Colonic mucosa (tissue), 4 donors: ENCODE measurements around the gene SAMD4A. TPM values are rescaled to one million over a fixed set of nuclear protein-coding genes. Genes with fewer than 3 reads are reported as not detected.
A peak's percentile ranks its signal among the peaks of the same experiment; 100 is the strongest.

ENCODE experiments used
- DNase-seq: peaks from one replicate; pipeline ENCODE4 v3.0.0-alpha.2; 2020
- H3K27ac ChIP-seq: fragments of 200-600 bp; one replicate; pipeline ENCODE4 v1.8.0; 2021
- H3K27me3 ChIP-seq: fragments of 200-600 bp; one replicate; pipeline ENCODE4 v1.8.0; 2021
- H3K36me3 ChIP-seq: fragments of 200-600 bp; one replicate; pipeline ENCODE4 v1.8.0; 2021
- H3K4me1 ChIP-seq: fragments of 200-600 bp; one replicate; pipeline ENCODE4 v1.8.0; 2021; ENCODE audit warnings: mild to moderate bottlenecking
- H3K4me3 ChIP-seq: fragments of 200-600 bp; one replicate; pipeline ENCODE4 v1.8.0; 2021
- H3K9ac ChIP-seq, 2 donors: one replicate each; pipeline ENCODE4 v1.7.0; 2013; ENCODE audit warnings: control low read depth in 2 of 2, low read depth in 2 of 2, low read length in 2 of 2
- H3K9me3 ChIP-seq: fragments of 200-600 bp; one replicate; pipeline ENCODE4 v1.8.0; 2021
- intact Hi-C: fragments of 100-400 bp; cut with DNase I; formaldehyde crosslinking; loops from one replicate; pipeline ENCODE4 v1.14.1; 2022
- total RNA-seq, 2 donors: library from RNA; stranded (reverse); fragmentation: NEBNext Ultra II Directional in 1 of 2; extraction: Animal tissue kit (Norgen Biotek cat#: 25700) in 1 of 2; gene quantifications; one replicate each; pipeline ENCODE4 v1.2.1, GENCODE V29; 2021
- TF ChIP-seq, protein P1 (sequence below): fragments of 200-600 bp; IDR thresholded peaks from one replicate; pipeline ENCODE4 v1.8.0; 2022; ENCODE audit warnings: antibody characterized with exemption, mild to moderate bottlenecking
- donor health status: healthy.
- donor health status: DM: no; HTN: no; CAD: no.
- donor health status: DM: no; HTN: no; CAD: no.

SAMD4A gene
- total RNA-seq, 2 donors from 2014 or later: 5.6 to 31.3 TPM

DNA sequence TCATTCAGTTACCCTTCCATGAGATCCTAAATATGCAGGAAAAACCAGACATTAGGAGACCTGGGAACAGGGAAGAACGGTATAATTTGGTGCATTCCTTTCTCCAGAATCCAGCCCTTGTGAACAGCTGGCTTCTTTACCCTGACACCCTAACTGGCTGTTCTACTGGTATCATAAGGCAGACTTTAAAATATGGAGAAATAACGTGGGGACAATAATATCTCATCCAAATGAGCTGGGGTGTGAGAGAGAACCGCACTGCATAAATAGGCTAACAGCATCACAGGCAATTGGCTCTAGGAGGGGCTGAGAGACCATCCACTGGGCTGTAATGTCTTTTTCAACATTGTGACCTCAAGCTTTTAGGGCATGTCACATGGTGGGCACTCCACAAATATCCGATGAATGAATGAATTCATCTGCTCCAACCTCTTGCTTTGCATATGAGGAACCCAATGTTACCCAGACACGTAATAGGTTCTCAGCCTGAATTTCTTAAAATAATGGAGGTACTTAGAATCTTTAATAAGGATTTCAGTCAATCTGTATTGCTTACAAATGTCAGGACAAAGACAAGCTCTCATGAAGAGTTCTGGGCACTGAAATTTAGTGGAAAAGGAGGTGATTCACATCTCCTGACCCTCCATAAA lies 157.9 kb downstream of the SAMD4A start:
- no peak for DNase-seq
- Histone ChIP-seq H3K36me3 (no peaks in the 10 kb centered on the region), H3K27ac (no peak overlapping the region), H3K4me3 (no peak overlapping the region), H3K4me1 (no peaks in the 10 kb centered on the region), H3K27me3 (no peaks in the 10 kb centered on the region), H3K9ac (no peak overlapping the region), H3K9me3 (no peaks in the 10 kb centered on the region)
- TF ChIP-seq, protein P1, sequence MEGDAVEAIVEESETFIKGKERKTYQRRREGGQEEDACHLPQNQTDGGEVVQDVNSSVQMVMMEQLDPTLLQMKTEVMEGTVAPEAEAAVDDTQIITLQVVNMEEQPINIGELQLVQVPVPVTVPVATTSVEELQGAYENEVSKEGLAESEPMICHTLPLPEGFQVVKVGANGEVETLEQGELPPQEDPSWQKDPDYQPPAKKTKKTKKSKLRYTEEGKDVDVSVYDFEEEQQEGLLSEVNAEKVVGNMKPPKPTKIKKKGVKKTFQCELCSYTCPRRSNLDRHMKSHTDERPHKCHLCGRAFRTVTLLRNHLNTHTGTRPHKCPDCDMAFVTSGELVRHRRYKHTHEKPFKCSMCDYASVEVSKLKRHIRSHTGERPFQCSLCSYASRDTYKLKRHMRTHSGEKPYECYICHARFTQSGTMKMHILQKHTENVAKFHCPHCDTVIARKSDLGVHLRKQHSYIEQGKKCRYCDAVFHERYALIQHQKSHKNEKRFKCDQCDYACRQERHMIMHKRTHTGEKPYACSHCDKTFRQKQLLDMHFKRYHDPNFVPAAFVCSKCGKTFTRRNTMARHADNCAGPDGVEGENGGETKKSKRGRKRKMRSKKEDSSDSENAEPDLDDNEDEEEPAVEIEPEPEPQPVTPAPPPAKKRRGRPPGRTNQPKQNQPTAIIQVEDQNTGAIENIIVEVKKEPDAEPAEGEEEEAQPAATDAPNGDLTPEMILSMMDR: no peak
- intact Hi-C loops: no loop called here

DNA sequence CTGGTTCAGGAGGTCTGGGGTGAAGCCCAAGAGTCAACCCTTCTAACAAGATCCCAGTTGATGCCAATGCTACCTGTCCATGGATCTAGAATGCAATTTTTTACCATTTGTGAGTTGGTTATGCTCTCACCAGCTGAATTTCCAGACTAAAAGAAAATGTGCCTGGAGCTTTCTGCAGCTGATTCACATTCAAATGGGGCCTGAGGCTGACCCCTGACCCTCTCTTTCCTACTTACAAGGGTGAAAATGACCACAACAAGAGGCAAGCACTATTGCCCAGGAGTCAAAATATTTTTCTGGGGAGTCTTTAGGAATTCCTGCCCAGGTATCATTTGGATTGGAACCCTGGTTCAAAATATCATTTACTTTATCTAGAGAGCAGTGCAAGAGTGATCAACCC lies 159.1 kb downstream of the SAMD4A start:
- intact Hi-C loops: no loop called here
- Histone ChIP-seq H3K4me1 (no peaks in the 10 kb centered on the region), H3K27me3 (no peaks in the 10 kb centered on the region)

DNA sequence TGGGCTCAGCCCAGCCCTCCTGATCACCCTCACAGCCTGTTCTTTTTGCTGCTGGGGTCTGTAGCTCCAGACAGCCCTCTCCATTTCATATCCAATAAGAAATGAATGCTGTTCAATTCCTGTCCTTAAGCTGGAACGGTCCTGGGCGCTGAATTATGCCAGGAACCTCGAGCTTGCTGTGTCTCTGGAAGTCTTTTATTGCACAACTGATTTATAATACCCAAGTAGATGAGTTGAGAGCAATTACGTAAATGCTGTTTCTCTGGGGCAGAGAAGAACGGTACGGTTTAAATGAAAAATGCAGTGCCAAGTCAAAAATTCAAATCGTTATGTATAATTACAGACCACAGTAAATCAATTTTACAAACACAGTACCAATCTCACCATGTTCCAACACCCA lies 161.0 kb downstream of the SAMD4A start:
- no peaks in the 10 kb centered on the region for H3K27me3 ChIP-seq
- TF ChIP-seq, protein P1: no peak
- H3K4me1 ChIP-seq: no peaks in the 10 kb centered on the region
- no peaks in the 10 kb centered on the region for H3K9me3 ChIP-seq
- no peak for DNase-seq
- H3K27ac ChIP-seq: no peak overlapping the region
- H3K36me3 ChIP-seq: no peaks in the 10 kb centered on the region
- H3K4me3 ChIP-seq: no peak overlapping the region
- intact Hi-C loops: no loop called here
- no peak overlapping the region for H3K9ac ChIP-seq

More for the DNA sequence above, 159.1 kb downstream of the SAMD4A start:
- TF ChIP-seq, protein P1: no peak
- no peak for DNase-seq
- no peaks in the 10 kb centered on the region for H3K36me3 ChIP-seq
- H3K27ac ChIP-seq: no peak overlapping the region
- no peak overlapping the region for H3K4me3 ChIP-seq
- no peak overlapping the region for H3K9ac ChIP-seq
- H3K9me3 ChIP-seq: no peaks in the 10 kb centered on the region

DNA sequence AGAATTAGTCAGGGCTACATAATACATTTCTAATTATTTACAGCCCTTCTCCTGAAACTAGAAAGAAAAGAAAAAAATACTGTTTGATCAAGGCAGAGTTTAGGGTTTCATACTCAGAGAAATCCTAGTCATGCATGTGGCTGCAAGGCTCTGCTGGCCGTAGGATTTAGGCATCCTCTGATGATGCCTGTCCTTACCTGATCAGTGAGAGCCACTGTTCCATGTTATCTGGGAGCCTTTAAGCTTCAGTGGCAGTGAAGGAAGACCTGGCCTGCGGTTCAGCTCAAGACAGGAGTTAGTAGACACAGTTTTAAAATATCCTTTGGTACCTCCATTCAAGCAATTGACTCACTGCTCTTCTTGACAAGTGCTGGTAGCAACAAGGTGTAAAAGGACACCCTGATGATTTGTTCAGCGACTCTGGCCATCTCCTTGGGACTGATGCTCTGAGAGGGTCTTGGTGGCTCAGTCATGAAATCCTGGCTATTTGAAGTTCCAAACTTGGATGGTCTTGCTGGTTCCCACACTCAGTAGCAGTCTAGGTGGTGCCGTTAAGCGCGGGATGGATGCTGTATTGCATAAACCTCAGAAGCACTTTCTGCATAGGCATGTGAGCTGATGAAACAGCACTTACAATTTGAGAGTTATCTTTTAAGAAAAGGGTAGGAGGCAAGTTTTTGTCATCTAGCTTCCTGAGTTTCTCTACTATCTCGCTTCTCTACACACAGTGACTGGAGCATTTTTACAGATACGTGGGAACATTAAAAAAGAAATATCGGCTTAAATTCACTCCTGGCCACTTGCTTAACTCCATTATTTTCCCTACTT lies 162.0 kb downstream of the SAMD4A start:
- Histone ChIP-seq H3K4me3 (no peak overlapping the region), H3K4me1 (no peaks in the 10 kb centered on the region), H3K9me3 (no peaks in the 10 kb centered on the region), H3K27ac (no peak overlapping the region), H3K36me3 (no peaks in the 10 kb centered on the region), H3K27me3 (no peaks in the 10 kb centered on the region), H3K9ac (no peak overlapping the region)
- no peak for DNase-seq
- intact Hi-C loops: no loop called here
- TF ChIP-seq, protein P1: no peak

DNA sequence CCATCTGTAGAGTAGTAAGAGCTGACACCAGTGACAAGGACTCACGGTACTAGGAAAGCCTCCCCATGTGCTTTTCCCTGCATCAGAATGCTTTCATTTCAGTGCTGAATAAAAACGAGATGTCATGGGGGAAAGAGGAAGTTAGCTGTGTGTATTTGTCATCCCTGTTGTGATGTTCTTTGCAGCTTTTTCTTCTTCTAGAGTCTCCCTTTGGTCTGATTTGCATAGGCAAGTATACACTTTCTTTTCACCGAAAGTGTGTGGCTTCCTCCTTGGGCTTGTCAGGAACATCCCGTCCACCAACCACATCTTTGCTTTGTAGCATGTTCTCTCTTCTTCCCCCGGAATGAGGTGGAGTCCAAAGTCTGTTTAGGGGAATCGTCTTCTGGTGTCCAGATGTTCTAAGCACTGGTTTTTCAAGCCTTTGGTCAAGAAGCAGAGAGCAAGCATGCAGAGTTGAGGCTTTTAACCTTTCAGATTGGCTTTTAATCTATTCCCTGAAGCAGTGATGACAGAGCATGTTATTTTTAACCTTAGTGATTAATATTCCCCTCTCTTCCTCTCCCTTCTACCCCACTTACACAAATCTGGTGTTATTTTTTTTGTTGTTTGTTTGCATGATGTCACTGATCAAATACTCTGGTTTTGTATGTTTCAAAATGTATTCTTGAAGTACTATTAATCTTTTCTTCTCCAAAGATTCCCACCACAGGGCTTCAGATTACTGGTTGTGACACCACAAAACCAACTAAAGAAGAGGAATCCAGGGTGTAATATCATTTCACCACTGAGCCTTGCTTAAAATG lies 163.4 kb downstream of the SAMD4A start:
- Histone ChIP-seq H3K27ac (peak overlapping the region; percentile 24), H3K9me3 (no peaks in the 10 kb centered on the region), H3K9ac (no peak overlapping the region), H3K4me3 (no peak overlapping the region), H3K4me1 (no peaks in the 10 kb centered on the region), H3K27me3 (no peaks in the 10 kb centered on the region), H3K36me3 (no peaks in the 10 kb centered on the region)
- TF ChIP-seq, protein P1: no peak
- intact Hi-C loops: no loop called here
- DNase-seq: no peak
